Uterus (tissue), 4 donors: ENCODE data around the gene FARP2. TPM values are rescaled to one million over a fixed set of nuclear protein-coding genes. Genes with fewer than 3 reads are reported as not detected.
"Not testable (repeated sequence)": the region's sequence is repeated elsewhere in the genome, so short reads cannot be mapped to it uniquely, and the experiment has no call there.

Experiments used
- DNase-seq, 2 donors: peaks; one replicate each; pipeline ENCODE4 v3.0.0-alpha.2; 2019 to 2020
- H3K27ac ChIP-seq, 2 donors: fragments of 200-600 bp; sonication (generic); 1 replicate in 1 of 2; 2 replicates in 1 of 2; pipeline ENCODE4 v1.5.1; 2016 to 2018
- H3K27me3 ChIP-seq, 2 donors: fragments of 200-600 bp; sonication (generic); one replicate each; pipeline ENCODE4 v1.5.1; 2018 to 2019; ENCODE audit warnings: control low read depth in 1 of 2
- H3K36me3 ChIP-seq, 2 donors: fragments of 200-600 bp; sonication (generic); one replicate each; pipeline ENCODE4 v1.5.1; 2019; ENCODE audit warnings: control low read depth in 1 of 2
- H3K4me1 ChIP-seq, 2 donors: fragments of 200-600 bp; sonication (generic); one replicate each; pipeline ENCODE4 v1.5.1; 2018 to 2019; ENCODE audit warnings: control low read depth in 1 of 2
- H3K4me3 ChIP-seq, 2 donors: fragments of 200-600 bp; sonication (generic); 1 replicate in 1 of 2; 2 replicates in 1 of 2; pipeline ENCODE4 v1.5.1; 2018 to 2019; ENCODE audit warnings: mild to moderate bottlenecking in 1 of 2
- H3K9me3 ChIP-seq, 2 donors: fragments of 200-600 bp; sonication (generic); one replicate each; pipeline ENCODE4 v1.5.1; 2019; ENCODE audit warnings: control low read depth in 1 of 2
- CTCF ChIP-seq, 4 experiments: fragments of 200-600 bp in 2 of 4; fragments of 450-650 bp in 2 of 4; sonication (generic) in 2 of 4; IDR thresholded peaks; one replicate each; pipeline ENCODE4 v1.5.1; 2016 to 2019; ENCODE audit warnings: antibody characterized with exemption in 4 of 4, mild to moderate bottlenecking in 2 of 4, moderate library complexity in 1 of 4
- POLR2A ChIP-seq, 2 donors: fragments of 450-650 bp; IDR thresholded peaks; one replicate each; pipeline ENCODE4 v1.6.1; 2016; ENCODE audit warnings: antibody characterized with exemption in 2 of 2, mild to moderate bottlenecking in 1 of 2, moderate library complexity in 1 of 2
- intact Hi-C: fragments of 100-400 bp; cut with DNase I; formaldehyde crosslinking; loops from one replicate; pipeline ENCODE4 v1.15.1; 2023; ENCODE audit warnings: low total_unique reads
- total RNA-seq, 4 donors: library from RNA; depleted of rRNA in 3 of 4; stranded (reverse); fragments of >200 nt in 3 of 4; gene quantifications; one replicate each; pipeline versions ENCODE4 v1.1.0 to v1.2.4, GENCODE V29; 2014 to 2023
- donor health status: DM: yes; HTN: yes; CAD: no.

FARP2 gene
- total RNA-seq, 4 donors from 2014 or later = 20.0 to 92.0 (median 40.6) TPM

GRCh38 chr2:241413929-241414580 is 58.0 kb downstream of the FARP2 start:
- TF ChIP-seq CTCF (IDR thresholded peaks at IDR 0.05) (no peak), POLR2A (IDR thresholded peaks at IDR 0.05) (no peak)
- H3K4me3 ChIP-seq = no peak overlapping the region

GRCh38 chr2:241415196-241415595 is 59.1 kb downstream of the FARP2 start:
- no peaks in the 10 kb centered on the region for H3K4me1 ChIP-seq
- H3K9me3 ChIP-seq = no peaks in the 10 kb centered on the region
- no peaks in the 10 kb centered on the region for H3K27me3 ChIP-seq
- no peak for DNase-seq
- no peak for TF ChIP-seq POLR2A (IDR thresholded peaks at IDR 0.05)
- no peak for TF ChIP-seq CTCF (IDR thresholded peaks at IDR 0.05)
- no peak overlapping the region for H3K27ac ChIP-seq
- intact Hi-C loops = no loop called here
- no peak overlapping the region for H3K4me3 ChIP-seq
- H3K36me3 ChIP-seq = no peaks in the 10 kb centered on the region

More at GRCh38 chr2:241413929-241414580, 58.0 kb downstream of the FARP2 start:
- Histone ChIP-seq H3K27me3 (no peaks in the 10 kb centered on the region), H3K36me3 (no peaks in the 10 kb centered on the region), H3K9me3 (no peaks in the 10 kb centered on the region), H3K27ac (no peak overlapping the region), H3K4me1 (no peaks in the 10 kb centered on the region)
- DNase-seq = no peak
- intact Hi-C loops = no loop called here

- intact Hi-C loops = no loop called here
- Histone ChIP-seq H3K27me3 (no peaks in the 10 kb centered on the region), H3K36me3 (no peaks in the 10 kb centered on the region)
Observed at GRCh38 chr2:241417626-241418025, 61.5 kb downstream of the FARP2 start.

GRCh38 chr2:241421330-241421729 is 65.2 kb downstream of the FARP2 start:
- Histone ChIP-seq H3K36me3 (no peaks in the 10 kb centered on the region), H3K27ac (no peak overlapping the region), H3K4me1 (no peaks in the 10 kb centered on the region), H3K9me3 (no peaks in the 10 kb centered on the region), H3K4me3 (no peak overlapping the region), H3K27me3 (no peaks in the 10 kb centered on the region)
- TF ChIP-seq CTCF (IDR thresholded peaks at IDR 0.05) (no peak), POLR2A (IDR thresholded peaks at IDR 0.05) (no peak)
- no peak for DNase-seq
- intact Hi-C loops = no loop called here

More at GRCh38 chr2:241417626-241418025, 61.5 kb downstream of the FARP2 start:
- no peak for DNase-seq
- TF ChIP-seq POLR2A (IDR thresholded peaks at IDR 0.05) = no peak
- TF ChIP-seq CTCF (IDR thresholded peaks at IDR 0.05) = no peak
- H3K27ac ChIP-seq = no peak overlapping the region
- no peaks in the 10 kb centered on the region for H3K9me3 ChIP-seq
- no peaks in the 10 kb centered on the region for H3K4me1 ChIP-seq
- no peak overlapping the region for H3K4me3 ChIP-seq

GRCh38 chr2:241421942-241422341 is 65.9 kb downstream of the FARP2 start:
- H3K9me3 ChIP-seq, H3K4me1 ChIP-seq, H3K27me3 ChIP-seq, H3K27ac ChIP-seq, H3K36me3 ChIP-seq, DNase-seq, intact Hi-C loops, H3K4me3 ChIP-seq: not testable (repeated sequence)

GRCh38 chr2:241422350-241422749 is 66.3 kb downstream of the FARP2 start:
- Histone ChIP-seq H3K27me3 (no peaks in the 10 kb centered on the region), H3K36me3 (no peaks in the 10 kb centered on the region), H3K4me1 (no peaks in the 10 kb centered on the region), H3K9me3 (no peaks in the 10 kb centered on the region), H3K4me3 (no peak overlapping the region), H3K27ac (no peak overlapping the region)
- intact Hi-C loops = no loop called here
- TF ChIP-seq POLR2A (IDR thresholded peaks at IDR 0.05) = no peak
- no peak for DNase-seq

- H3K4me3 ChIP-seq, H3K36me3 ChIP-seq, intact Hi-C loops, H3K9me3 ChIP-seq, H3K4me1 ChIP-seq, H3K27ac ChIP-seq, H3K27me3 ChIP-seq, DNase-seq: not testable (repeated sequence)
Observed at GRCh38 chr2:241423489-241423888, 67.4 kb downstream of the FARP2 start.
